Calu3 (cell line): ENCODE measurements around the gene FRMPD4. TPM values are rescaled to one million over a fixed set of nuclear protein-coding genes. Genes with fewer than 3 reads are reported as not detected.
A peak's percentile ranks its signal among the peaks of the same experiment; 100 is the strongest.

Source experiments
- BruUV-seq: library from RNA; stranded (reverse); fragments of 400-500 nt; replicated peaks from 2 replicates; lab custom pipeline; 2021; lab: Mats Ljungman, UMichigan
- CTCF ChIA-PET: fragments of 300-600 bp; sonication (Branson Sonifier 250); formaldehyde crosslinking; loops from one replicate; lab custom pipeline; 2022; ENCODE audit warnings: antibody characterized with exemption; lab: Charles Lee
- DNase-seq: peaks from one replicate; pipeline ENCODE4 v3.0.0; 2022
- H3K27ac Mint-ChIP-seq: one replicate; pipeline ENCODE4 v1.8.0; 2022; ENCODE audit warnings: mixed read lengths; ENCODE audit not compliant: unreplicated experiment
- H3K27me3 Mint-ChIP-seq: one replicate; pipeline ENCODE4 v1.8.0; 2022; ENCODE audit warnings: mixed read lengths; ENCODE audit not compliant: unreplicated experiment
- H3K36me3 Mint-ChIP-seq: one replicate; pipeline ENCODE4 v1.8.0; 2022; ENCODE audit warnings: mild to moderate bottlenecking, moderate library complexity, mixed read lengths; ENCODE audit not compliant: insufficient read depth, unreplicated experiment
- H3K4me1 Mint-ChIP-seq: one replicate; pipeline ENCODE4 v1.8.0; 2022; ENCODE audit warnings: mild to moderate bottlenecking, low read depth, mixed read lengths; ENCODE audit not compliant: unreplicated experiment
- H3K4me3 Mint-ChIP-seq: one replicate; pipeline ENCODE4 v1.8.0; 2022; ENCODE audit warnings: mild to moderate bottlenecking, low read depth, moderate library complexity, mixed read lengths; ENCODE audit not compliant: unreplicated experiment
- H3K9me3 Mint-ChIP-seq: one replicate; pipeline ENCODE4 v1.8.0; 2022; ENCODE audit warnings: low read depth, mixed read lengths; ENCODE audit not compliant: unreplicated experiment
- CTCF ChIP-seq: fragments of 200-600 bp; IDR thresholded peaks from one replicate; pipeline ENCODE4 v1.8.0; 2022; ENCODE audit warnings: antibody characterized with exemption; ENCODE audit not compliant: unreplicated experiment
- intact Hi-C: fragments of 100-400 bp; cut with micrococcal nuclease; formaldehyde crosslinking; loops from one replicate; pipeline ENCODE4 v1.10.0; 2022; ENCODE audit not compliant: unreplicated experiment
- total RNA-seq: library from RNA; stranded (reverse); gene quantifications from 2 replicates; pipeline ENCODE4 v1.2.3, GENCODE V29; 2022

Gene FRMPD4
- total RNA-seq, 1 experiment from 2014 or later: not detected

- peaks cover 75% of the 10 kb centered on the region for H3K27me3 Mint-ChIP-seq
- H3K9me3 Mint-ChIP-seq: no peaks in the 10 kb centered on the region
- H3K27ac Mint-ChIP-seq: no peak overlapping the region
- no peak for TF ChIP-seq CTCF
- intact Hi-C loops: no loop called here
- H3K4me3 Mint-ChIP-seq: no peak overlapping the region
- no TSS peak for BruUV-seq
- H3K36me3 Mint-ChIP-seq: no peaks in the 10 kb centered on the region
- CTCF ChIA-PET: no interaction called here
- no peaks in the 10 kb centered on the region for H3K4me1 Mint-ChIP-seq
- no peak for DNase-seq
Measured at GRCh38 chrX:12716574-12716973, 578.3 kb downstream of the FRMPD4 start.

- intact Hi-C loops: no loop called here
- no peak for TF ChIP-seq CTCF
- Mint-ChIP-seq H3K27me3 (peaks cover 62% of the 10 kb centered on the region), H3K36me3 (no peaks in the 10 kb centered on the region), H3K27ac (no peak overlapping the region), H3K9me3 (no peaks in the 10 kb centered on the region), H3K4me1 (peaks cover 8% of the 10 kb centered on the region), H3K4me3 (no peak overlapping the region)
- no TSS peak for BruUV-seq
- CTCF ChIA-PET: no interaction called here
- DNase-seq: no peak
Measured at GRCh38 chrX:12719837-12720236, 581.6 kb downstream of the FRMPD4 start.

GRCh38 chrX:12721042-12721441 is 582.8 kb downstream of the FRMPD4 start:
- Mint-ChIP-seq H3K9me3 (no peaks in the 10 kb centered on the region), H3K4me1 (peaks cover 8% of the 10 kb centered on the region), H3K36me3 (no peaks in the 10 kb centered on the region), H3K27me3 (peaks cover 60% of the 10 kb centered on the region), H3K27ac (no peak overlapping the region), H3K4me3 (no peak overlapping the region)
- CTCF ChIA-PET: no interaction called here
- DNase-seq: peak; percentile 5
- no peak for TF ChIP-seq CTCF
- BruUV-seq: no TSS peak
- intact Hi-C loops: no loop called here

GRCh38 chrX:12722314-12722713 is 584.0 kb downstream of the FRMPD4 start:
- no peak overlapping the region for H3K27ac Mint-ChIP-seq
- no peaks in the 10 kb centered on the region for H3K36me3 Mint-ChIP-seq
- H3K4me3 Mint-ChIP-seq: no peak overlapping the region
- DNase-seq: no peak
- CTCF ChIA-PET: no interaction called here
- no peaks in the 10 kb centered on the region for H3K9me3 Mint-ChIP-seq
- no peak for TF ChIP-seq CTCF
- BruUV-seq: no TSS peak
- peaks cover 8% of the 10 kb centered on the region for H3K4me1 Mint-ChIP-seq
- H3K27me3 Mint-ChIP-seq: peaks cover 53% of the 10 kb centered on the region
- intact Hi-C loops: no loop called here
